OCI-LY3 (cell line): ENCODE measurements around the gene CASS4.

ENCODE experiments used
- EZH2phosphoT487 ChIP-seq: fragments of 200-600 bp; shearing (Covaris generic); IDR thresholded peaks from 2 replicates; pipeline ENCODE4 v1.6.1; 2018; ENCODE audit warnings: antibody characterized with exemption, mixed run types, low read depth
- TF ChIP-seq, protein P1 (sequence below): fragments of 200-600, 300-600 bp; sonication (generic); IDR thresholded peaks from 2 replicates; pipeline ENCODE4 v1.5.1; 2014; ENCODE audit warnings: antibody characterized with exemption, low read length, low read depth

DNA sequence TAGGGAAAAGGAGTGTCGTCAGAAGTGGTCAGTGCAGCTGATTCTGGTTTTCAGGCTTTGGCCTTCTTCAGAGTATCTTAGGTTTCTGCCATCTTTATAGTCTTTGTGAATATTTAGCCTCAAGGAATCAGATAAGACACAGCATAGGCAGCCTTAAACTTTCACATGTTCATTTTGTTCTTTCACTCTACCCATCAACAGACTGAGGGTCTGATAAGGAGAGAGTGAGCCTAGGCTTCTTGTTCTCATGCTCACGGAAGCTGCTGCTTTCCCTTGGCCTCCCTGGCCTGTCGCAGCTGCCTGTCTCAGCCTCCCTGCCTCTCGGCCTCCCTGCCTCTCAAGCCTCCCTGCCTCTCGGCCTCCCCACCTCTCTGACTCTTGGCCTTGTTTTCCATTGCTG is 76.5 kb downstream of the CASS4 start:
- TF ChIP-seq, protein P1, sequence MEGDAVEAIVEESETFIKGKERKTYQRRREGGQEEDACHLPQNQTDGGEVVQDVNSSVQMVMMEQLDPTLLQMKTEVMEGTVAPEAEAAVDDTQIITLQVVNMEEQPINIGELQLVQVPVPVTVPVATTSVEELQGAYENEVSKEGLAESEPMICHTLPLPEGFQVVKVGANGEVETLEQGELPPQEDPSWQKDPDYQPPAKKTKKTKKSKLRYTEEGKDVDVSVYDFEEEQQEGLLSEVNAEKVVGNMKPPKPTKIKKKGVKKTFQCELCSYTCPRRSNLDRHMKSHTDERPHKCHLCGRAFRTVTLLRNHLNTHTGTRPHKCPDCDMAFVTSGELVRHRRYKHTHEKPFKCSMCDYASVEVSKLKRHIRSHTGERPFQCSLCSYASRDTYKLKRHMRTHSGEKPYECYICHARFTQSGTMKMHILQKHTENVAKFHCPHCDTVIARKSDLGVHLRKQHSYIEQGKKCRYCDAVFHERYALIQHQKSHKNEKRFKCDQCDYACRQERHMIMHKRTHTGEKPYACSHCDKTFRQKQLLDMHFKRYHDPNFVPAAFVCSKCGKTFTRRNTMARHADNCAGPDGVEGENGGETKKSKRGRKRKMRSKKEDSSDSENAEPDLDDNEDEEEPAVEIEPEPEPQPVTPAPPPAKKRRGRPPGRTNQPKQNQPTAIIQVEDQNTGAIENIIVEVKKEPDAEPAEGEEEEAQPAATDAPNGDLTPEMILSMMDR, result no peak
- no peak for TF ChIP-seq EZH2phosphoT487
